ENCODE data around the gene LRBA. TPM values are rescaled to one million over a fixed set of nuclear protein-coding genes. Genes with fewer than 3 reads are reported as not detected.

Gene LRBA
- total RNA-seq, 1 experiment from 2014 or later: 69.1 TPM

DNA sequence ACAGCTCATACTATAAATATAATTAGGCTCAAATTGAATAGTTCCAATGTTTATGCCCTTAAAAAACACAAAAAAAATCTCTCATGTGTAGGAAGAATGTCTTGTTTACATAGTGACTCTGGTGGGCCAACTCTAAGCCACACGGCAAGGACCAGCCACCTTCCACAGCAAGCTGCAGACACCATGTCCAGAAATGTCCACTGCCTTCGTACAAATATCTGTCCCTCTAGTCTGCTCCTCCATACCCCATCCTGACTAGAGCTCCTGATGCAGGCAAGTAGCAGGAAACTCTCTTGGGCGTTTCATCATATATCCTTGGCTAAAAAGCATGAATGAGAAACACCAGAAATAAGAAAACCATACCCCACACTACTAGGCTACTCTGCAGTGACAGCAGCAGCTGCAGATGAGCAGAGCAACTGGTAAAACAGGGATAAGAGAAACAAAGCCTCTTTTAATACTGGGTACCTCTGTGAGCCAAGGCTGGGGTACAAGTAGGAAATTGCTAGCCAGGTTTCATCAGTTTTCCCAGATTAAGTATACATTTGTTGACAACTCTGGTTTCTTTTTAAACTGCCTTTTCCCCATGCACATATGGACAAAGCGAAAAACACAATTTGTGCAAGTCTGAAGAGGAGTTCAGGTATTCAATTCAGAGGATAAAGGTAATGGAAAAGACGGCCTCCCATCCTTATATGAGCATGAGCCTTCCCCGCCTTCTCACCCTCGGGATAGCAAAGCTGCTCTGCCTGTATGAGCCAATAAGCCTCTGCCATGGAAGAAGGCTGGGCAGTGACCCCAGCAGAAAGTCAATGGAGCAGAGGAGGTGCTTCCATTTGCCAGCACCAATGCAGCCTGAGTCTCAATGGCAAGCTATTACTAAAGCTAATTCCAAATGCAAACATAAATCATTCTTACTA is 691.4 kb downstream of the LRBA start (continued):
- TF ChIP-seq RELA (CRISPR knock-in tag; IDR thresholded peaks at IDR 0.05; ENCODE audit: borderline replicate concordance) (no peak), TCF7 (CRISPR knock-in tag; IDR thresholded peaks at IDR 0.05; ENCODE audit: low read depth) (no peak), ZNF423 (CRISPR knock-in tag; IDR thresholded peaks at IDR 0.05) (no peak)
- TF ChIP-seq, protein P1, sequence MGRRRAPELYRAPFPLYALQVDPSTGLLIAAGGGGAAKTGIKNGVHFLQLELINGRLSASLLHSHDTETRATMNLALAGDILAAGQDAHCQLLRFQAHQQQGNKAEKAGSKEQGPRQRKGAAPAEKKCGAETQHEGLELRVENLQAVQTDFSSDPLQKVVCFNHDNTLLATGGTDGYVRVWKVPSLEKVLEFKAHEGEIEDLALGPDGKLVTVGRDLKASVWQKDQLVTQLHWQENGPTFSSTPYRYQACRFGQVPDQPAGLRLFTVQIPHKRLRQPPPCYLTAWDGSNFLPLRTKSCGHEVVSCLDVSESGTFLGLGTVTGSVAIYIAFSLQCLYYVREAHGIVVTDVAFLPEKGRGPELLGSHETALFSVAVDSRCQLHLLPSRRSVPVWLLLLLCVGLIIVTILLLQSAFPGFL (CRISPR knock-in tag; IDR thresholded peaks at IDR 0.05; ENCODE audit: borderline replicate concordance): no peak

DNA sequence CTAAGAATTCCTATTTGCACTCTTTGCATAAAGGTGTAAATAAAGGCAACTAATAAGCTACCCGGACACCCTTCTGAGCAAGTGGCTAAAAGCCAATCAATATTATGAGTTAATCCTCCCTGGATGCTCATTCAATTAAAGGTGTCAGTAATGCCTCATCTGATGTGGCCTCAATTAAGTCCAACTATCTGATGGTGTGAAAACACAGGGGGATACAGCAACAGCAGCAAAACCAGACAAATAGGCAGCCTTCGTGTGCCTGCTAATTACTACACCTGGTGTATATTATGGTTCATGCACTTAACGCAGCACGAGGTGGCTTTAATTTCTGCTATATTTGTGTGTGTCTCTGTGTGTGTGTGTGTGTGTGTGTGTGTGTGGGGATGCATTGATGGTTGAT is 692.4 kb downstream of the LRBA start:
- no peaks in the 10 kb centered on the region for H3K36me3 Mint-ChIP-seq
- no peak overlapping the region for H3K27ac Mint-ChIP-seq
- H3K9me3 Mint-ChIP-seq: no peaks in the 10 kb centered on the region
- DNase-seq (ENCODE audit: low spot score): no peak
- ChIA-PET CTCF (no interaction called here), POLR2A (no interaction called here)
- H3K4me3 Mint-ChIP-seq: no peak overlapping the region
- peaks cover 13% of the 10 kb centered on the region for H3K4me1 Mint-ChIP-seq
- no peak for ATAC-seq
- no peaks in the 10 kb centered on the region for H3K27me3 Mint-ChIP-seq (ENCODE audit: low read depth)
- TF ChIP-seq, protein P2, sequence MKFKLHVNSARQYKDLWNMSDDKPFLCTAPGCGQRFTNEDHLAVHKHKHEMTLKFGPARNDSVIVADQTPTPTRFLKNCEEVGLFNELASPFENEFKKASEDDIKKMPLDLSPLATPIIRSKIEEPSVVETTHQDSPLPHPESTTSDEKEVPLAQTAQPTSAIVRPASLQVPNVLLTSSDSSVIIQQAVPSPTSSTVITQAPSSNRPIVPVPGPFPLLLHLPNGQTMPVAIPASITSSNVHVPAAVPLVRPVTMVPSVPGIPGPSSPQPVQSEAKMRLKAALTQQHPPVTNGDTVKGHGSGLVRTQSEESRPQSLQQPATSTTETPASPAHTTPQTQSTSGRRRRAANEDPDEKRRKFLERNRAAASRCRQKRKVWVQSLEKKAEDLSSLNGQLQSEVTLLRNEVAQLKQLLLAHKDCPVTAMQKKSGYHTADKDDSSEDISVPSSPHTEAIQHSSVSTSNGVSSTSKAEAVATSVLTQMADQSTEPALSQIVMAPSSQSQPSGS (CRISPR knock-in tag; IDR thresholded peaks at IDR 0.05; ENCODE audit: borderline replicate concordance, low read depth): no peak
- TF ChIP-seq SMAD3 (CRISPR knock-in tag; IDR thresholded peaks at IDR 0.05; ENCODE audit: borderline replicate concordance): no peak
- TF ChIP-seq, protein P3, sequence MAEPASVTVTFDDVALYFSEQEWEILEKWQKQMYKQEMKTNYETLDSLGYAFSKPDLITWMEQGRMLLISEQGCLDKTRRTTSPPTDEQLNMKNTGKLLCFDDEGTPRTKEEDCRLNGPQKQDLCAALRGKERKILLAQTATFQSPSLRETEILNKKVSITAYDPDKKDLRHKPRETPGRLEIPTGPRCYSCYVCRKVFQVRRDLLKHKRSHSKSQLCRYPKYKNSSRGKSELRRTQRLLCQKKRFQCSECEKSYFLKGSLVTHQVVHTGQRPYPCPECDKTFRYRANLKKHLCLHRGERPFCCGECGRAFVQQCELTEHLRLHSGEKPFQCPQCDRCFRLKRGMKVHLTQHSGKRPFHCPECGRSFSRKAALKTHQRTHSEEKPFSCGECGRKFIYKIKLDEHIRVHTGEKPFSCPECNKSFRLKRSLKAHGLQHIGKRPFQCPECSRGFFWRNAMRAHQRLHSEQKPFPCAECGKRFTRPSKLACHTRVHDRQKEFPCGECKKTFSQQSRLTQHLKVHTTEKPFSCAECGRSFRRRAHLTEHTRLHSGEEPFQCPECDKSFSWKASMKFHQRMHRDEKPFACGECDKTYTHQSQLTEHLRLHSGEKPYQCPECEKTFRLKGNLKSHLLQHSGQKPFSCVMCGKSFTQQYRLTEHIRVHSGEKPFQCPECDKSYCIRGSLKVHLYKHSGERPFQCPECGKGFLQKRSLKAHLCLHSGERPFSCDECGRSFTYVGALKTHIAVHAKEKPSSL (CRISPR knock-in tag; conservative IDR thresholded peaks at IDR 0.05): no peak
- no peak for TF ChIP-seq OVOL2 (CRISPR knock-in tag; IDR thresholded peaks at IDR 0.05; ENCODE audit: borderline replicate concordance)
- no peak for TF ChIP-seq MYBL2 (CRISPR knock-in tag; IDR thresholded peaks at IDR 0.05)
- TF ChIP-seq RORB (CRISPR knock-in tag; IDR thresholded peaks at IDR 0.05): no peak
- TF ChIP-seq ETV6 (CRISPR knock-in tag; IDR thresholded peaks at IDR 0.05): no peak
- no peak for TF ChIP-seq SMAD4 (CRISPR knock-in tag; IDR thresholded peaks at IDR 0.05)
- TF ChIP-seq, protein P4, sequence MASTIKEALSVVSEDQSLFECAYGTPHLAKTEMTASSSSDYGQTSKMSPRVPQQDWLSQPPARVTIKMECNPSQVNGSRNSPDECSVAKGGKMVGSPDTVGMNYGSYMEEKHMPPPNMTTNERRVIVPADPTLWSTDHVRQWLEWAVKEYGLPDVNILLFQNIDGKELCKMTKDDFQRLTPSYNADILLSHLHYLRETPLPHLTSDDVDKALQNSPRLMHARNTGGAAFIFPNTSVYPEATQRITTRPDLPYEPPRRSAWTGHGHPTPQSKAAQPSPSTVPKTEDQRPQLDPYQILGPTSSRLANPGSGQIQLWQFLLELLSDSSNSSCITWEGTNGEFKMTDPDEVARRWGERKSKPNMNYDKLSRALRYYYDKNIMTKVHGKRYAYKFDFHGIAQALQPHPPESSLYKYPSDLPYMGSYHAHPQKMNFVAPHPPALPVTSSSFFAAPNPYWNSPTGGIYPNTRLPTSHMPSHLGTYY (CRISPR knock-in tag; IDR thresholded peaks at IDR 0.05): no peak
- TF ChIP-seq ATF1 (CRISPR knock-in tag; IDR thresholded peaks at IDR 0.05): no peak
- TF ChIP-seq, protein P5, sequence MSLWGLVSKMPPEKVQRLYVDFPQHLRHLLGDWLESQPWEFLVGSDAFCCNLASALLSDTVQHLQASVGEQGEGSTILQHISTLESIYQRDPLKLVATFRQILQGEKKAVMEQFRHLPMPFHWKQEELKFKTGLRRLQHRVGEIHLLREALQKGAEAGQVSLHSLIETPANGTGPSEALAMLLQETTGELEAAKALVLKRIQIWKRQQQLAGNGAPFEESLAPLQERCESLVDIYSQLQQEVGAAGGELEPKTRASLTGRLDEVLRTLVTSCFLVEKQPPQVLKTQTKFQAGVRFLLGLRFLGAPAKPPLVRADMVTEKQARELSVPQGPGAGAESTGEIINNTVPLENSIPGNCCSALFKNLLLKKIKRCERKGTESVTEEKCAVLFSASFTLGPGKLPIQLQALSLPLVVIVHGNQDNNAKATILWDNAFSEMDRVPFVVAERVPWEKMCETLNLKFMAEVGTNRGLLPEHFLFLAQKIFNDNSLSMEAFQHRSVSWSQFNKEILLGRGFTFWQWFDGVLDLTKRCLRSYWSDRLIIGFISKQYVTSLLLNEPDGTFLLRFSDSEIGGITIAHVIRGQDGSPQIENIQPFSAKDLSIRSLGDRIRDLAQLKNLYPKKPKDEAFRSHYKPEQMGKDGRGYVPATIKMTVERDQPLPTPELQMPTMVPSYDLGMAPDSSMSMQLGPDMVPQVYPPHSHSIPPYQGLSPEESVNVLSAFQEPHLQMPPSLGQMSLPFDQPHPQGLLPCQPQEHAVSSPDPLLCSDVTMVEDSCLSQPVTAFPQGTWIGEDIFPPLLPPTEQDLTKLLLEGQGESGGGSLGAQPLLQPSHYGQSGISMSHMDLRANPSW (CRISPR knock-in tag; conservative IDR thresholded peaks at IDR 0.05; ENCODE audit: low read depth): no peak
- TF ChIP-seq FOXJ3 (CRISPR knock-in tag; IDR thresholded peaks at IDR 0.05; ENCODE audit: borderline replicate concordance): no peak
- no peak for TF ChIP-seq ZNF232 (CRISPR knock-in tag; IDR thresholded peaks at IDR 0.05)
- TF ChIP-seq GRHL2 (CRISPR knock-in tag; IDR thresholded peaks at IDR 0.05; ENCODE audit: insufficient replicate concordance, severe bottlenecking): no peak
- no peak for TF ChIP-seq NFE2L1 (CRISPR knock-in tag; IDR thresholded peaks at IDR 0.05)
- TF ChIP-seq, protein P6, sequence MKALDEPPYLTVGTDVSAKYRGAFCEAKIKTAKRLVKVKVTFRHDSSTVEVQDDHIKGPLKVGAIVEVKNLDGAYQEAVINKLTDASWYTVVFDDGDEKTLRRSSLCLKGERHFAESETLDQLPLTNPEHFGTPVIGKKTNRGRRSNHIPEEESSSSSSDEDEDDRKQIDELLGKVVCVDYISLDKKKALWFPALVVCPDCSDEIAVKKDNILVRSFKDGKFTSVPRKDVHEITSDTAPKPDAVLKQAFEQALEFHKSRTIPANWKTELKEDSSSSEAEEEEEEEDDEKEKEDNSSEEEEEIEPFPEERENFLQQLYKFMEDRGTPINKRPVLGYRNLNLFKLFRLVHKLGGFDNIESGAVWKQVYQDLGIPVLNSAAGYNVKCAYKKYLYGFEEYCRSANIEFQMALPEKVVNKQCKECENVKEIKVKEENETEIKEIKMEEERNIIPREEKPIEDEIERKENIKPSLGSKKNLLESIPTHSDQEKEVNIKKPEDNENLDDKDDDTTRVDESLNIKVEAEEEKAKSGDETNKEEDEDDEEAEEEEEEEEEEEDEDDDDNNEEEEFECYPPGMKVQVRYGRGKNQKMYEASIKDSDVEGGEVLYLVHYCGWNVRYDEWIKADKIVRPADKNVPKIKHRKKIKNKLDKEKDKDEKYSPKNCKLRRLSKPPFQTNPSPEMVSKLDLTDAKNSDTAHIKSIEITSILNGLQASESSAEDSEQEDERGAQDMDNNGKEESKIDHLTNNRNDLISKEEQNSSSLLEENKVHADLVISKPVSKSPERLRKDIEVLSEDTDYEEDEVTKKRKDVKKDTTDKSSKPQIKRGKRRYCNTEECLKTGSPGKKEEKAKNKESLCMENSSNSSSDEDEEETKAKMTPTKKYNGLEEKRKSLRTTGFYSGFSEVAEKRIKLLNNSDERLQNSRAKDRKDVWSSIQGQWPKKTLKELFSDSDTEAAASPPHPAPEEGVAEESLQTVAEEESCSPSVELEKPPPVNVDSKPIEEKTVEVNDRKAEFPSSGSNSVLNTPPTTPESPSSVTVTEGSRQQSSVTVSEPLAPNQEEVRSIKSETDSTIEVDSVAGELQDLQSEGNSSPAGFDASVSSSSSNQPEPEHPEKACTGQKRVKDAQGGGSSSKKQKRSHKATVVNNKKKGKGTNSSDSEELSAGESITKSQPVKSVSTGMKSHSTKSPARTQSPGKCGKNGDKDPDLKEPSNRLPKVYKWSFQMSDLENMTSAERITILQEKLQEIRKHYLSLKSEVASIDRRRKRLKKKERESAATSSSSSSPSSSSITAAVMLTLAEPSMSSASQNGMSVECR (CRISPR knock-in tag; IDR thresholded peaks at IDR 0.05; ENCODE audit: borderline replicate concordance): no peak
- TF ChIP-seq, protein P7, sequence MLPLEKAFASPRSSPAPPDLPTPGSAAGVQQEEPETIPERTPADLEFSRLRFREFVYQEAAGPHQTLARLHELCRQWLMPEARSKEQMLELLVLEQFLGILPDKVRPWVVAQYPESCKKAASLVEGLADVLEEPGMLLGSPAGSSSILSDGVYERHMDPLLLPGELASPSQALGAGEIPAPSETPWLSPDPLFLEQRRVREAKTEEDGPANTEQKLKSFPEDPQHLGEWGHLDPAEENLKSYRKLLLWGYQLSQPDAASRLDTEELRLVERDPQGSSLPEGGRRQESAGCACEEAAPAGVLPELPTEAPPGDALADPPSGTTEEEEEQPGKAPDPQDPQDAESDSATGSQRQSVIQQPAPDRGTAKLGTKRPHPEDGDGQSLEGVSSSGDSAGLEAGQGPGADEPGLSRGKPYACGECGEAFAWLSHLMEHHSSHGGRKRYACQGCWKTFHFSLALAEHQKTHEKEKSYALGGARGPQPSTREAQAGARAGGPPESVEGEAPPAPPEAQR (CRISPR knock-in tag; IDR thresholded peaks at IDR 0.05): no peak
